ENCODE results near the gene TCF7L1.
"Not testable (repeated sequence)": the region's sequence is repeated elsewhere in the genome, so short reads cannot be mapped to it uniquely, and the experiment has no call there.

The TCF7L1 gene

DNA sequence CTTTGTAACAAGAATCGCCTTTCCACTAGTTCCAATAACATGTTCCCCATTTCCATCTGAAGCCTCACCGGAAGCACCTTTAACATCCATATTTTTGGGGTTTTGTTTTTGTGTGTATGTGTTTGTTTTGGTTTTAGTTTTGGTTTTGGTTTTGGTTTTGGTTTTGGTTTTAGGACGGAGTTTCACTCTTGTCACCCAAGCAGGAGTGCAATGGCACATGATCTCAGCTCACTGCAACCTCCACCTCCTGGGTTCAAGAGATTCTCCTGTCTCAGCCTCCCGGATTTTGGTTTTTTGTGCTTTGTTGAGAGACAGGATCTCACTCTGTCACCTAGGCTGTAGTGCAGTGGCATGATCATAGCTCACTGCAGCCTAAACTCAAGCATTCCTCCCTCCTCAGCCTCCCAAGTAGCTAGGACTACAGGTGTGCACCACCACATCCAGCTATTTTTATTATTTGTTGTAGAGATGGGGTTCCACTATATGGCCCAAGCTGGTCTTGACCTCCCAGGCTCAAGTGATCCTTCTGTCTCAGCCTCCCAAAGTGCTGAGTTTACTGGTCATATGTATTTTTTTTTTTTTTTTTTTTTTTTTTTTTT lies 158.3 kb downstream of the TCF7L1 start:
- peak; percentile 77 for DNase-seq

DNA sequence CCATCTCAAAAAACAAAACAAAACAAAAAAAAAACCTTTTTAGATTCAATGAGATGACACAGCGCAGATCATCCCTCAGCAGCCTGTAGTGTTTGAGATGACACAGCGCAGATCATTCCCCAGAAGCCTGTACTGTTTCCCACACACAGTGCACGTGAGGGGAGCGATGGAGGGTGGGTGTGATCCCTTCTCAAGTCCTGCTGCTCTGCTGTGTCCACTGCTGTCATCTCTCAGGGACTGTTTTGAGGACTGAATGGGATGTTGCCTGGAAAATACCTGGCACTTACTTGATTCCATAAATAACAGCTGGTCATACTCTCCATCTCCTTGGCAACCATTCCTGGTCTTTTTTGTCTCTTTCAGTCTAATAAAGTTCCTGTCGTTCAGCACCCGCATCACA lies 168.9 kb downstream of the TCF7L1 start:
- DNase-seq = no peak

DNA sequence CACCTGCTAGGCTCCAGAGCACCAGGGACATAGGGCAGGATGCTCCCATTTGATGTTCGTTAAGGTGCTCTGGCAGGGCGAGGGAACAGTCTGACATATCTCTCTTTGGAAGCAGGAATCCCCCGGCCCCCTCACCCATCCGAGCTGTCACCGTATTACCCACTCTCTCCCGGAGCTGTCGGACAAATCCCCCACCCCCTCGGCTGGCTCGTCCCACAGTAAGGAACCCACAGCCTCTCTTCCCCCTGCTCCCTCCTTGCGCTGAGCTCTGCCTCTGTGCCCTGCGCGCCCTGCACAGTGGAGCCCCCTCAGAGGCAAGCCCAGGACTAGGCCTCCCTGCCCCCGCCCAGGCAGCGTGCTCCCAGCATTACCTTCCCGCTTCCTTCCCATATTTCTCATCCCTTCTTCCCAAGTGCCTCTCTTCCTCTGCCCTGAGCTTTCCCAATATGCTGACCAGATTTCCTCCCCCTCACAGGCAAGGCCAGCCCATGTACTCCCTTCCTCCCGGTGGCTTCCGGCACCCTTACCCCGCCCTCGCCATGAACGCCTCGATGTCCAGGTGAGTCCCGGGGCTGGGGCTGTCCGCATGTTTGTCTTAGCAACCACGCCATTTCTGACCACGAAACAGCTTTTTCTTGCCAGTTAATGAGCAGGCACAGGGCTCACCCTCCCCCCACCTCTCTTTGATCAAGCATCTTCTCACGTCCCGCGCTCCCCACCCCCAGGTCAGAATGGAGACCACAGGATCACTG lies 170.8 kb downstream of the TCF7L1 start:
- DNase-seq = no peak

DNA sequence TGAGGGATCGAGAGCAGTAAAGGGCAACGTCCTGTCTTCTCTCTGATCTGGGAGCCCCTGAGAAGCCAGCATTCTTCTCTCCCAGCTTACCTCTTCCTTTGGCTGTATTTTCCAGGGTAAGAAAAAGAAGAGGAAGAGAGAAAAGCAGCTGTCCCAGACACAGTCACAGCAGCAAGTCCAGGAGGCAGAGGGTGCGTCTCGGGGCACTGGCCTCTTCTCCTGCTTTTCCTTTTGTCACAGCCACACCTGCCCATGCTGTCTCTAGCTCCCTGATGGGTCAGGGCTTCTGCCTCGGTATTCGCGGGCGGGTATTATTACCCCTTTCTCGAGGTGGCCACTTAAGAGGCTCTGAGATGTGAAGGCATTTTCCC lies 174.3 kb downstream of the TCF7L1 start:
- no peak for DNase-seq

DNA sequence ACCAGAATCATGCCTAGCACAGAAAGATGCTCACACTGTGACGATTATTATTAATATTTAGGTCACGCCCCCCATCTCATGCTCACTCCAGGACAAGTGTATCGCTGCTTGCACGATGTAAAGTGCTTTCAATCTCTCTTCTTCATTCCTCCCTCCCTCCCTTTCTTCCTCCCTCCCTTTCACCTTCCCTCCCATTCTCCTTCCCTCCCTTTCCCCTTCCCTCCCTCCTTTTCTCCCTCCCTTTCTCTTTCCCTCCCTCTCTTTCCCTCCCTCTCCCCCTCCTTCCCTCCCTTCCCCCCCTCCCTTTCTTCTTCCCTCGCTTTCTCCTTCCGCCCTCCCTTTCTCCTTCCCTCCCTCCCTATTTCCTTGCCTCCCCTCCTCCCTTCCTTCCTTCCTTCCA lies 175.0 kb downstream of the TCF7L1 start:
- no peak for DNase-seq

DNA sequence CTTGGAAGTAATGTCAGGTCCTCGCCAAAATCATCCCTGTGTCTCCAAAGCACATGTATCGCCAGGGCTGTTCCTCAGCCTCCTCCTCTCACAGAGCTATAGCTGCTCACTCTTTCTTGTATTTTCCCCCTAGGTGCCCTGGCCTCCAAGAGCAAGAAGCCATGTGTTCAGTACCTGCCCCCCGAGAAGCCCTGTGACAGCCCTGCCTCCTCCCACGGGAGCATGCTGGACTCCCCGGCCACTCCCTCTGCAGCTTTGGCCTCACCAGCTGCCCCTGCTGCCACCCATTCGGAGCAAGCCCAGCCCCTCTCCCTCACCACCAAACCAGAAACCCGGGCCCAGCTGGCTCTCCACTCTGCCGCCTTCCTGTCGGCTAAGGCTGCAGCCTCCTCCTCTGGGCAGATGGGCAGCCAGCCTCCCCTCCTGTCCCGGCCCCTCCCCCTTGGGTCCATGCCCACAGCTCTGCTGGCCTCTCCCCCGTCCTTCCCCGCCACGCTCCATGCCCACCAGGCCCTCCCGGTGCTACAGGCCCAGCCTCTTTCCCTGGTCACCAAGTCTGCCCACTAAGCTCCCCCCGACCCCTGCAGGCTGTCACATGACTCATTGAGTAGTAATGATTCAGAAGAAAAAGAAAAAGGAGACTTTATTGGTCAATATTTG lies 175.8 kb downstream of the TCF7L1 start:
- peak; percentile 19 for DNase-seq

DNA sequence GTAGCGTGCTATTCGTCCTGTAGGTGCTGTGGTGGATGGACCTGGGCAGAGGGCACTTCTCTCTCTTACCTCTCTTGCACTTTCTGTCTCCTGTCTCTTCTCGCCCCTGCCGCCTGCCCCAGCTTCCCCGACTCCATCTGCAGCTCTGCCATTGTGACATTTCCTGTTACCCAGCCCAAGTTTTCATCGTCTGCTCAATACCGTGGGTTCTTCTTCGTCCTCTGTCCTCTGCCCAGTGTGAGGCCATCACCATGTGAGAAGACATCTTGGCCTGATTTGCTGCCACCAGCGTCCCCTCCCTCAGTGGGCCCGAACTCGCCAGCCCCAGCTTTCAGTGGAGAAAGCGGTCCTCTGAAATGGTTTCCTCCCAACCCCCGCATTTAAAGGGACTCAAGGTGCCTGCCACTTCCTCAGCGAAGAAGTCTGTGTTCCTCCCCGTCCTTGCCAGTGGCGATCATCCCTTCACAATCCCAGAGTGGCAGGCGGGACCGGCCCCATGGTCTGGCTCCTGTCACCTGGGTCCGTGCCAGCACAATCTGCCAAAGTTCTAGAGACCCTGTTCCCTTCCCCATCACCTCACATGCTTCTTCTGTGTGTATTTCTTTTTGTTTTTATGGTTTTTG lies 176.6 kb downstream of the TCF7L1 start:
- DNase-seq = peak; percentile 21

DNA sequence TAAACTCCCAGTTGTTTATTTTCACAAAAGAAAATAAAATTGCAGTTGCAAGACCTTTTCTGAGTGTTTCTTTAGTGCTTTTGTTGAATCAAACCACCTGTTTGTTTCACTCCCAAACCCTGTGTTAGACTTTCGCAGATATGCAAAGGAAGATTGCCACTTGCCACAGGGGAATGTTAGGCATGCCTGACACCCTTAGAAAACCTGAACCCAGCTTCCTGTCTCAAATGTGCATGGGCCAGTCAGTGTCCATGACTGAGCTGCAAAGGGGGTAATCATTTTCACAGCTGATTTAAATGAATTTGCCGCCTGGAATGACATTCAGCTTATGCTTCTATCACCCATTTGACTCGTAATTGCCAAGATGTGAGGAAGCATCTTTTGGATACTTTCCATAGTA lies 177.1 kb downstream of the TCF7L1 start:
- DNase-seq = no peak

DNA sequence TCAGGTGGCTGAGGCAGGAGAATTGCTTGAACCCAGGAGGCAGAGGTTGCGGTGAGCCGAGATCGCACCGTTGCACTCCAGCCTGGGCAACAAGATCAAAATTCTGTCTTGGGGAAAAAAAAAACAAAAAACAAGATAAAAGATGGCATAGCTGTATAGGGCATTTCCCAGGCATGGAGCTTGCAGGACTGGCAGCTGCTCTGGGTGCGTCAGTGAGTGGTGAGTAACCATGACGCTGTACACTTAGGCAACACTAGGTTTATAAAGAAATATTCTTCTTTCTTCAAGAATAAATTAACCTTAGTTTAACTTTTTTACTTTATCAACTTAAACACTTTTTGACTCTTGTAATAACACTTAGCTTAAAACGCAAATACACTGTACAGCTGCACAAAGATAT lies 179.2 kb downstream of the TCF7L1 start:
- DNase-seq = peak; percentile 44

DNA sequence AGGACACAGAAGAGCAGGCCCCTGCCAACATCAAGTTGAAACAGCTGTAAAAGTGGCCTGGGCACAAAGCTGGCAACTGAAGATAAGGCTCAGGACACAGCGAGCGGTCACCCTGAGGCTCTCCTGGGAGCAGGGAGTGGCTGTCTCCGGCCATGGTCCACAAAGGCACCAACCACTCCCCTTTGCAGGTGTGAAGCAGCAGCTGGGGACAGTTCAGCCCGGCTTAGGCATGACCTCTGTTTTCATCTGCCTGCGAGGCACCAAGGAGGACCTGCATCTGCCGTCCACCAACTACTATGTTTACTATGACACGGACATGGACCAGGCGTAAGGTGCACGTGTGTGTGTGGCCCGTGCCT lies 181.7 kb downstream of the TCF7L1 start:
- DNase-seq = no peak

DNA sequence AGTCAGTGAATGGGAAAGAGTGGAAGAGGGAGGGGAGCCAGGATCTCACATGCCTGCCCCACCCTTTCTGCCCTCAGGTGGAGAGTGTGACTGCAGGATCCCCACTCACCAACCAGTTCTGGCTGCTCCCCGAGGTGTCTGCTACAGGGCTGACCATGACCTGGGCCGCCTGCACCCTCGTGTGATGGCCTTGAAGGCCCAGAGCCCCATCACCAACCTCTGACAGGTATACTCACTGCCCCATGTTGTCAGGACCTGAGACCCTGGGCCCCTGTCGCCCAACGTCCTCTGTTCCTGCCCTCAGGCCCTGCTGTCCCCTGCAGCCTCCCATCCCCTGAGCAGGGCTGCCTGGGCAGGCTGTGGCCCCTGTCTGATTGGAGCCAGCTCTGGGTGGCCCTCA lies 182.7 kb downstream of the TCF7L1 start:
- DNase-seq = not testable (repeated sequence)

DNA sequence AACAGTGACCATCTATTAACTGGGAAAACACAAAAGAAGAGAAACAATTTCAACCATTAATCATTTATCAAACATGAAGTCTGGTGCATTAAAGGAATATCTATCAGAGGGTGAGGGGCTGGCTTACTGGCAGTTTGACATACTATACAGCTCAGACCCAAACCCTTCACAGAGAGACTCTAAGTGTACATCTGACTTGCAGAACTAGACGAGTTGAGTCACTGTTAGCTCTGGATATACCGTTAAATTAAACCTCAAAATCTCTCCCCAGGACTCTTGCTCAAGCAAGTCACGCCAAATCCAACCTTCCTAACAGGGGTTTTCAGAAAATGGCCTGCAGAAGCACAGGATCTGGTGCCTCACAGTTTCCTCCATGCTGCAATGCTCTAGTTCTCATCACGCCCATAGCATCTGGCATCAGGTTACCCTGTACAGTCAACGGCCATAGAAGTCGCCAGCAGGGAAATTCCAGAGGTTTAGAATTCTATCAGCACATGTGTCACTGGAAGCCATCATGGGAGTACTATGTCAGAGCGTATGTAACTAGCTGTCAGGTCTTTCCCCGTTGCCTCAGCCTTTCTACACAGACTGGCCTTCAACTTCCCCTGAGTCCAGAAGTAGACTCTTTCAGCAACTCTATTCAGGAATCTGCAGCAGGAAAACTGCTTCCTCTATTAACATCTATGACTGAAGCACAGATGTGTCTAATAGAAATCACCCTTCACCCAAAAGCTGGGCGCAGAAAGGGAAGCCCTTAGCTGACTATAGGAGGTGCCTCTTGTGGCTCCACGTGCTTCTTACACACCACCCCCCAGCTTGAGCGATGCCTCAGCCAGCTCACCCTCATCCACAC lies 185.3 kb downstream of the TCF7L1 start:
- DNase-seq = peak; percentile 96

DNA sequence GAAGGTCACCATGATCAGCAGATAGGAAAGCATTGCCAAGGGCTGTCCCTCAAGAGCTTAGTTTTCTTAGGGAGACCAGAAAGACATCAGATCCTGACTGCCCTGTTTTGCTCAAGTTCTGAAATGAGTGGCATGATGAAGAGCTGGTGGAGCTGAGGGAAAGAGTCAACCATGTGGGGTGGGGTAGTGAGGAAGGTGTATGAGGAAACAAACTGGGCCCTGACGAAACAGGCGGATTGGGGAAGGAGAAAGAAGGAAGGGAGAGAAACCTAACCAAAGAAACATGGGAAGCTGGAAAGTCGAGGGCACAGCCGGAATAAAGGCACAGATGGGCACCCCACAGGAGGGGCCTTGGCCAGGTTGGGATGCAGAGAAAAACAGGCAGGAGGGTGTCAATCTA lies 186.6 kb downstream of the TCF7L1 start:
- peak; percentile 67 for DNase-seq

DNA sequence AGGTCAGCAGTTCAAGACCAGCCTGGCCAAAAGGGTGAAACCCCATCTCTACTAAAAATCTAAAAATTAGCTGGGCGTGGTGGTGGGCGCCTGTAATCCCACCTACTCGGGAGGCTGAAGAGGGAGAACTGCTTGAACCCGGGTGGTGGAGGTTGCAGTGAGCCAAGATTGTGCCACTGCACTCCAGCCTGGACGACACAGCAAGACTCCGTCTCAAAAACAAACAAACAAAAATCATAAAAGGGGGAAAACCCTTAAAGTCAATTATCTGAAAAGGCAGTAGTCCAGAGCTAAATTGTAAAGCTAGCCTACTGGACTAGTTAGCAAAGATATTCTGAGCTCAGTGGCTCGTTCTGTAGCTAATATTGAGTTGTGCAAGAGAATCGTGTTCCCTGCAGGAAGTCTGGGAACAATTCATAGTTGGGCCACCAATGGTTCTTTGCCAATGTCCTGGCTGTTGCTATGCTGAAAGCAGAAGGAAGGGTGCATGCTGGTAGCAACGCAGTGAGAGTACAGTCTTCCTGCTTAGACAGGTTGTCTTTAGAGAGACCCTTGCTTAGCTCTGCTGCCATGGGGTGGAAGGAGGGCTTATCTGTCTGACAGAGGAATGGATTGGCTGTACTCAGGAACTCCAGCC lies 190.3 kb downstream of the TCF7L1 start:
- DNase-seq = no peak

DNA sequence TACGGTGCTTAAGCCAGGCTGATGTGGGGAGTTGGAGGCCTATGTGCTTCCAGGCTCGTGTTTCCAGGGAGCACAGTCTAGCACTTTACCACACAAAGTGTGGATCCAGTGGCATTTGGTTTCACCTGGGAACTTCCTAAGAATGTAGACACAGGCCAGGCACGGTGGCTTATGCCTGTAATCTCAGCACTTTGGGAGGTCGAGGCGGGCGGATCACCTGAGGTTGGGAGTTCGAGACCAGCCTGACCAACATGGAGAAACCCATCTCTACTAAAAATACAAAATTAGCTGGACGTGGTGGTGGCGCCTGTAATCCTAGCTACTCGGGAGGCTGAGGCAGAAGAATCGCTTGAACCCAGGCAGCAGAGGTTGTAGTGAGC lies 190.8 kb downstream of the TCF7L1 start:
- DNase-seq = not testable (repeated sequence)

DNA sequence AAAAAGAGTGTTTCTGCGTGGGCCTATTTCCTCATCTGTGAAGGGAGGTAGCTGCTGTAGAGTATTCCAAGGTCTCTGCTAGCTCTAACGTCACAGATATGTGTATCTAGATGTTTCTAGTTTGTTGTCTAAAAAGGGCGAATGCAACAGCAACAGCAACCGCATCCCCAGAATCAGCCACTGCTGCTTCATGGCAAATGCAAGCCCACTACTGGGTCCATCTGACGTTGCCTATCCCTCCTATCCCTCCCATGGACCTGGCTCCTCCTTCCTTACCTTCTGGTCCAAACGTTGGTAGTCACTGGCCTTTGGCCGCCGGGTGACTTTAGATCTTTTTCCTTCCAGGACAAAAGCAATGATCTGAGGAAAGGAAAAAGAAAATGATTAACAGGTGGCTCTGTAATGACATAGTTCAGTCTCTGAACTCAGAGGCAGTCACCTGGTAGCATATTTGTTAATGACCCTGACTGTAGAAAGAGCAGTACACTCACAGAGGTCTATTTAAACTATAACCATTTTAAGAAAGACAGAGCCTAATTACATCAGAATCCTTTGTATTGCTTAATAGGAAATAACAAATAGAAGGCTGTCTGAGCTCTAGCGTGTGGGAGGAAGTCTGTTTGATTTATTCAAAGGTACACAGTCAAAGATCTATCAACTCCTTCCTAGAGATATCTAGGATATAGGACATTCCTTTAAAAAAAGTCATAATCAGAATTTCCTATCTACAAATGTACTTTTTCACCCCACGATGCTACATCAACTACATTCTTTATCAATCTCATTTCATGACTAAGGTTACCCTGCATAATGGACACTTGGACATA lies 191.7 kb downstream of the TCF7L1 start:
- peak; percentile 54 for DNase-seq

DNA sequence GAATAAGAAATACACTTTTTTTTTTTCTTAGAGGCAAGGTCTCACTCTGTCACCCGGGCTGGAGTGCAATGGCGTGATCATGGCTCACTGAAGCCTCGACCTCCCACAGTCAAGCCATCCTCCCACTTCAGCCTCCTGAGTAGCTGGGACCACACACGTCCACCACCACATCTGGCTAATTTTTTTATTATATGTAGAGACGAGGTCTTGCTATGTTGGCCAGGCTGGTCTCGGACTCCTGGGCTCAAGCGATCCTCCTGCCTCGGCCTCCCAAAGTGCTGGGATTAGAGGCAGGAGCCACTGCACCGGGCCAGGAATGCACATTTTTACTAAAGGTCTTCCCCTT lies 192.2 kb downstream of the TCF7L1 start:
- DNase-seq = no peak

DNA sequence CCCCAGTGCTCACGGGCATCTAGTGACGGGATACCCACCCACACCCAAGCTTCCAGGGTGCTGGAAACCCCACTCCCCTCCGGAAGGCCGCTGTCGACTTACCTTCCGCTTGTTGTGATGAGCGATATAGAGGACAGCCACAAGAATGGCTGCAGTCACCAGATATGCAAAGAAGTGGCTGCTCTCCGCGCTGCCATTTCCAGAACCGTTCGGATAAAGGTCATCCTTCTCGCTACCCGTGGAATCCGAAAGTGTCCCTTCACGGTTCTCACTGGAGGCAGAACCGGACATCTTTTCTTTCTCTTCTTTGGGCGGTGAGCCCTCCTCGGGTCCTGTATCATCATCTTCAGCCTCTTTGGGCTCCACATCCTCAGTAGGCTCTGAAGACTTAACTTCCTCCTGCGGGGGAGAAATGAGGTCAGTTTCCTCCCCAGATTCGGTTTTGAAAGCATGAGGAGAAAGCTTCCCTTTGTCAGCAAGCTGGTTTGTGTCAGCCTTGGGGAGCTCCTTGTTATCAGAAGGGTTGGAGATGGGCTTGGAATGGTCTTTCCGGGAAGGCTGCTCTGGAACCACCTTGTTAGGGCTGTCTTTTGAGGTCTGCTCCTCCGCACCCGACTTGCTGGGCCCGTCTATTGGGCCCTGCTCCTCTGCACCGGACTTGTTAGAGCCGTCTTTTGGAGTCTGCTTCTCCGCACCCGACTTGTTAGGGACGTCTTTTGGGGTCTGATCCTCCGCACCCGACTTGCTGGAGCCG lies 193.4 kb downstream of the TCF7L1 start:
- peak; percentile 88 for DNase-seq

DNA sequence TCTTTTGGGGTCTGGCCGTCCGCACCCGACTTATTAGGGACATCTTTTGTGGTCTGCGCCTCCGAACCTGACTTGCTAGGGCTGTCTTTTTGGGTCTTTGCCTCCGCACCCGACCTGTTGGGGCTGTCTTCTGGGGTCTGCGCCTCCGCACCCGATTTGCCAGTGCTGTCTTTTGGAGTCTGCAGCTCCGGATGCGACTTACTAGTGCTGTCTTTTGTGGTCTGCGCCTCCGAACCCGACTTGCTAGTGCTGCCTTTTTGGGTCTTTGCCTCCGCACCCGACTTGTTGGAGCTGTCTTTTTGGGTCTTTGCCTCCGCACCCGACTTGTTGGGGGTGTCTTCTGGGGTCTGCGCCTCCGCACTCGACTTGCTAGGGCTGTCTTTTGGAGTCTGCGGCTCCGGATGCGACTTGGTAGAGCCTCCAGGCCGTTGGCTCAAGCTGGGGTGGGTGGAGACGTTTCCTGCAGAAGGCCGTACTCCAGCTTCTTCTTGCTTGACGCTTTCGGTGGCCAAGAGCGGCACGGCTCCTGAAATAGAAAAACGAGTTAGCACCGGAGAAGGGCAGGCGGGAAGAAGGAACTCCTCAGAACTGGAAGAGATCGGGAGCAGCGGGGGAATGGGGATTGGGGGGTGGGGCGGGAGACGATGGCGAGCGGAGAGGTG lies 194.1 kb downstream of the TCF7L1 start:
- DNase-seq = peak; percentile 45

Data from suppressor macrophage treated with lipopolysaccharide for 4 hours (primary cell).